NT2/D1 (cell line): Measurements from ENCODE around the gene MSH6.
"Not testable (repeated sequence)": the region's sequence is repeated elsewhere in the genome, so short reads cannot be mapped to it uniquely, and the experiment has no call there.

Experiments used
- DNase-seq: peaks from one replicate; pipeline ENCODE4 v3.0.0-alpha.2; 2011; ENCODE audit warnings: low read depth, low spot score
- H3K27me3 ChIP-seq: 2 replicates; pipeline ENCODE4 v1.6.0; 2011; ENCODE audit warnings: mild to moderate bottlenecking; ENCODE audit not compliant: insufficient read length, insufficient read depth
- H3K36me3 ChIP-seq: 2 replicates; pipeline ENCODE4 v1.6.1; 2011; ENCODE audit warnings: mild to moderate bottlenecking, low read length, mixed read lengths; ENCODE audit not compliant: insufficient read depth, insufficient read length
- H3K4me1 ChIP-seq: 2 replicates; pipeline ENCODE4 v1.5.1; 2011; ENCODE audit not compliant: insufficient read depth, insufficient read length
- H3K4me3 ChIP-seq: 2 replicates; pipeline ENCODE4 v1.5.1; 2011; ENCODE audit warnings: low read depth; ENCODE audit not compliant: insufficient read length
- H3K9ac ChIP-seq: 2 replicates; pipeline ENCODE4 v1.6.0; 2011; ENCODE audit warnings: low read depth; ENCODE audit not compliant: insufficient read length
- H3K9me3 ChIP-seq: 2 replicates; pipeline ENCODE4 v1.5.1; 2011; ENCODE audit warnings: mild to moderate bottlenecking, low read length; ENCODE audit not compliant: insufficient read depth
- SUZ12 ChIP-seq: IDR thresholded peaks from 2 replicates; pipeline ENCODE4 v1.6.1; 2011; ENCODE audit not compliant: insufficient read length, insufficient read depth; ENCODE audit errors: extremely low read depth
- YY1 ChIP-seq: IDR thresholded peaks from 2 replicates; pipeline ENCODE4 v1.6.1; 2011; ENCODE audit not compliant: insufficient read length, insufficient read depth
- ZNF274 ChIP-seq: IDR thresholded peaks from 2 replicates; pipeline ENCODE4 v1.6.1; 2011; ENCODE audit warnings: mild to moderate bottlenecking, low read depth, low read length

The MSH6 gene

DNA sequence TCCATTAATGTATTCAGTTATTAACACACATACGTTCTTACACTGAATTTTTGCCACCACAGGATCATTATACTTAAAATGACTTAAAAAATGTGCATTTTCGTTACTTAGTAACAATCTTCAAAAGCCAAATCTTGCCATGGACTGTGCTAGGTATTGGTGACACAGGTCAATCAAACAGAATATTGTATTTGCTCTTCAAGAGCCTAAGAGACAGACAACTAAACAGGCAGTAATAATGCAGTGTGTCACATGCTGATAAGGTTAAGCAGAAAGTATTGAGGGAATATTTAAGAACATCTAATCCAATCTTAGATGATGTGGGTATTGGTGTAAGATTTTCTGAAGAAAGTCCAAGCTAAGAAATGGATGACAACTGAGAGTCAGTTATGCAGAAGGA lies 66.4 kb downstream of the MSH6 start:
- TF ChIP-seq YY1 (no peak), SUZ12 (no peak), ZNF274 (no peak)
- Histone ChIP-seq H3K27me3 (no peaks in the 10 kb centered on the region), H3K9ac (no peak overlapping the region), H3K4me1 (no peaks in the 10 kb centered on the region), H3K9me3 (no peaks in the 10 kb centered on the region), H3K36me3 (no peaks in the 10 kb centered on the region), H3K4me3 (no peak overlapping the region)
- DNase-seq: no peak

DNA sequence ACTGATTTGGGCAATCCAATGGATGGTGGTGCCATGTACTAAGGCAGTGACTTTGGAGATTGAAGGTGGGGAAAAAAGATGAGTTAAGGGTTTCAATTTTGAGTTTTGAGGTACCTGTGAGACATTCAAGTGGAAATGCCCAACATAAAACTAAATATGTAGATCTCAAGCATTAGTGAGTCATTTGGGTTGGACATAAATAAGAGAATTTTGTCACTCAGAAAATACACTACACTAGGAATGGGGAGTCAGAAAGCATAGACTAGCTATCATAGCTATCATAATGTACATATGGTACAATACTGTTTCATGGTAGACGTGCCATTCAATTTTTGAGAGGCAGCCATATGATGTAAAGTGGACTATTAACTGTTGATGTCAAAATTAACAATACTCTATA lies 67.3 kb downstream of the MSH6 start:
- Histone ChIP-seq H3K36me3 (no peaks in the 10 kb centered on the region), H3K9ac (no peak overlapping the region), H3K27me3 (no peaks in the 10 kb centered on the region), H3K9me3 (no peaks in the 10 kb centered on the region), H3K4me1 (no peaks in the 10 kb centered on the region), H3K4me3 (no peak overlapping the region)
- no peak for DNase-seq
- no peak for TF ChIP-seq ZNF274
- TF ChIP-seq SUZ12: no peak
- no peak for TF ChIP-seq YY1

DNA sequence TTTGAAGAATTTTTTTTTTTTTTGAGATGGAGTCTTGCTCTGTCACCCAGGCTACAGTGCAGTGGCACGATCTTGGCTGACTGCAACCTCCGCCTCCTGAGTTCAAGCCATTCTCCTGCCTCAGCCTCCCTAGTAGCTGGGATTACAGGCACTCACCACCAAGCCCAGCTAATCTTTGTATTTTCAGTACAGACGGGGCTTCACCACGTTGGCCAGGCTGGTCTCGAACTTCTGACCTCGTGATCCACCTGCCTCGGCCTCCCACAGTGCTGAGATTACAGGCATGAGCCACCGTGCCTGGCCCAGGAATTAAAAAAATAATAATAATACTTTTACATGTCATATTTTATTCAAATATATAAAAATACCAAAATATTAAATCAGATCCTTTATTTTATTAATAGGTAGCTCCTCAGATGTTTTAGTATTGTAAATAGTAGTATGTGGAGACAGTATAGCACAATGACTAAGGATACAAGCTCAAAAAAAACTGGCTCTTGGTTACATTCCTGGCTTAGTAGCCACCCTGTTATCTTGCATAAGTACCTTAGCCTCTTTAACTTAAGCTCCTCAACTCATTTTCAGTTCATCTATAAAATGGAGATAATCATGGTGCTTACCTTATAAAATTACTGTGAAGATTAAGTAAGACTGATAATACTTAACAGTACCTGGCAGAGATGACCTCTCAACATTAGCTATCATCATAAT lies 70.3 kb downstream of the MSH6 start:
- not testable (repeated sequence) for H3K27me3 ChIP-seq, DNase-seq, H3K9me3 ChIP-seq, H3K9ac ChIP-seq, H3K4me1 ChIP-seq, H3K4me3 ChIP-seq, H3K36me3 ChIP-seq
